Prostate gland (tissue), 2 donors: ENCODE results near the gene WDR86. TPM values are rescaled to one million over a fixed set of nuclear protein-coding genes. Genes with fewer than 3 reads are reported as not detected.

Experiments
- DNase-seq: peaks from one replicate; pipeline ENCODE4 v3.0.0-alpha.2; 2019; ENCODE audit warnings: low spot score
- H3K27ac ChIP-seq, 2 donors: fragments of 200-600 bp; sonication (generic); 2 replicates each; pipeline ENCODE4 v1.5.1; 2017 to 2019
- H3K27me3 ChIP-seq: fragments of 200-600 bp; sonication (generic); replicated peaks from 2 replicates; pipeline ENCODE4 v1.5.1; 2019; ENCODE audit not compliant: insufficient read depth
- H3K36me3 ChIP-seq, 2 donors: fragments of 200-600 bp; sonication (generic); 1 replicate in 1 of 2; 2 replicates in 1 of 2; pipeline versions ENCODE4 v1.5.1 to v1.8.1; 2017 to 2019
- H3K4me1 ChIP-seq: fragments of 200-600 bp; sonication (generic); replicated peaks from 2 replicates; pipeline ENCODE4 v1.5.1; 2019
- H3K4me3 ChIP-seq, 2 donors: fragments of 200-600 bp; sonication (generic); 2 replicates each; pipeline ENCODE4 v1.5.1; 2017 to 2019
- H3K9me3 ChIP-seq: fragments of 200-600 bp; sonication (generic); 2 replicates; pipeline ENCODE4 v1.5.1; 2017
- POLR2A ChIP-seq: fragments of 450-650 bp; IDR thresholded peaks from one replicate; pipeline ENCODE4 v1.6.1; 2016; ENCODE audit warnings: antibody characterized with exemption, mild to moderate bottlenecking
- POLR2AphosphoS5 ChIP-seq: sonication (generic); formaldehyde crosslinking; IDR thresholded peaks from one replicate; pipeline ENCODE4 v1.6.1; 2017; ENCODE audit warnings: antibody characterized with exemption
- WGBS: methylation state at CpG from one replicate; pipeline ENCODE4 v1.1.5; 2018; 5-methylcytosine and 5-hydroxymethylcytosine counted together
- intact Hi-C: fragments of 100-400 bp; cut with DNase I; formaldehyde crosslinking; loops from one replicate; pipeline ENCODE4 v1.14.2; 2022
- total RNA-seq, 2 donors: library from RNA; depleted of rRNA; stranded (reverse); fragments of >200 nt; gene quantifications; one replicate each; pipeline ENCODE4 v1.1.0, GENCODE V29; 2016
- TF ChIP-seq, protein P1 (sequence below), 4 experiments: fragments of 200-600 bp in 2 of 4; fragments of 450-650 bp in 2 of 4; sonication (generic) in 2 of 4; IDR thresholded peaks; 1 replicate in 3 of 4; 2 replicates in 1 of 4; pipeline ENCODE4 v1.5.1; 2016 to 2019; ENCODE audit warnings: antibody characterized with exemption in 4 of 4, mild to moderate bottlenecking in 2 of 4, moderate library complexity in 2 of 4

Gene WDR86
- total RNA-seq, 2 donors from 2014 or later = 3.6 to 12.8 TPM

DNA sequence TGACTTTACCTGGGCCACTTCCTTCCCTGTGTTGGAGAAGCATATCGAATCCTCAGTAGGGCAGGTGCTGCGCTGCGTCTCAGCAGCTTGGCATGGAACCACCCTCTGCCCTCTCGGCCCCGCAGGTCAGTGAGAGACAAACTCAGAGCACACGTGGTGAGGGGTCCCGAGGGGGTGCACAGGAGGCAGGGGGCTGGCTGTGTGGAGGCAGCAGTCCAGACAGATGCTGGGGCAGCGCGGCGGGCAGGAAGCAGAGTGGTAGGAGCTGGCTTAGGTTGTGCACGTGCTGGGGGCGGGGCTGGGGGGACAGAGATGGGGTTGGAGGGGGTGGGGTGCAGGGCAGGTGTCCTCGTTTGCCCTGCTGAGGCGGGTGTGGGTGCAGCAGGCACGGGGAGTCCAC, 35.1 kb downstream of the WDR86 start:
- no peaks in the 10 kb centered on the region for H3K4me1 ChIP-seq
- intact Hi-C loops = no loop called here
- DNase-seq = no peak
- no peak overlapping the region for H3K27ac ChIP-seq
- H3K27me3 ChIP-seq = no peaks in the 10 kb centered on the region
- 84% methylated on average over 15 of the region's 15 CpGs for WGBS
- H3K36me3 ChIP-seq = peaks cover 0 to 21% of the 10 kb centered on the region in 2 donors
- no peaks in the 10 kb centered on the region for H3K9me3 ChIP-seq
- no peak overlapping the region for H3K4me3 ChIP-seq
- TF ChIP-seq POLR2AphosphoS5 = no peak

DNA sequence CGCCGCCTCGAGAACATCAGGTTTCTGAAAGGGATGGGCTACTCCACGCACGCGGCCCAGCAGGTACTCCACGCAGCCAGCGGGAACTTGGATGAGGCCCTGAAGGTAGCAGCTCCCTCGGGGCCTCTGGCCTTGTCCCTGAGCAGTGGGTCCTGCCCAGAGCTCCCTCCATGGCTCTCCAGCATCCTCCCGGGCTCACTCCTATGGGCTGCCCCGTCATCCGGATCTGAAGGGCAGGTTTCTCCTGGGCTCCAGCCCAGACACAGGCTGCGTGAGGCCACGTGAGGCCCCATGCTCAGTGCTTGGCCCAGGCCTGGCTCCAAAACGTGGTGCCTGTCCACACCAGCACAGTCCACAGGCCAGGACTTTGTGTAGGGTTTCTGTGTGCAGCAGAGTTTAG, 35.7 kb downstream of the WDR86 start:
- Histone ChIP-seq H3K27me3 (no peaks in the 10 kb centered on the region), H3K9me3 (no peaks in the 10 kb centered on the region), H3K36me3 (peaks cover 0 to 21% of the 10 kb centered on the region in 2 donors), H3K4me1 (no peaks in the 10 kb centered on the region), H3K4me3 (no peak overlapping the region), H3K27ac (no peak overlapping the region)
- no peak for DNase-seq
- TF ChIP-seq POLR2AphosphoS5 (no peak), POLR2A (no peak)
- TF ChIP-seq, protein P1, sequence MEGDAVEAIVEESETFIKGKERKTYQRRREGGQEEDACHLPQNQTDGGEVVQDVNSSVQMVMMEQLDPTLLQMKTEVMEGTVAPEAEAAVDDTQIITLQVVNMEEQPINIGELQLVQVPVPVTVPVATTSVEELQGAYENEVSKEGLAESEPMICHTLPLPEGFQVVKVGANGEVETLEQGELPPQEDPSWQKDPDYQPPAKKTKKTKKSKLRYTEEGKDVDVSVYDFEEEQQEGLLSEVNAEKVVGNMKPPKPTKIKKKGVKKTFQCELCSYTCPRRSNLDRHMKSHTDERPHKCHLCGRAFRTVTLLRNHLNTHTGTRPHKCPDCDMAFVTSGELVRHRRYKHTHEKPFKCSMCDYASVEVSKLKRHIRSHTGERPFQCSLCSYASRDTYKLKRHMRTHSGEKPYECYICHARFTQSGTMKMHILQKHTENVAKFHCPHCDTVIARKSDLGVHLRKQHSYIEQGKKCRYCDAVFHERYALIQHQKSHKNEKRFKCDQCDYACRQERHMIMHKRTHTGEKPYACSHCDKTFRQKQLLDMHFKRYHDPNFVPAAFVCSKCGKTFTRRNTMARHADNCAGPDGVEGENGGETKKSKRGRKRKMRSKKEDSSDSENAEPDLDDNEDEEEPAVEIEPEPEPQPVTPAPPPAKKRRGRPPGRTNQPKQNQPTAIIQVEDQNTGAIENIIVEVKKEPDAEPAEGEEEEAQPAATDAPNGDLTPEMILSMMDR (IDR thresholded peaks at IDR 0.05) = no peak
- WGBS = 83% methylated on average over 15 of the region's 15 CpGs
- intact Hi-C loops = no loop called here

DNA sequence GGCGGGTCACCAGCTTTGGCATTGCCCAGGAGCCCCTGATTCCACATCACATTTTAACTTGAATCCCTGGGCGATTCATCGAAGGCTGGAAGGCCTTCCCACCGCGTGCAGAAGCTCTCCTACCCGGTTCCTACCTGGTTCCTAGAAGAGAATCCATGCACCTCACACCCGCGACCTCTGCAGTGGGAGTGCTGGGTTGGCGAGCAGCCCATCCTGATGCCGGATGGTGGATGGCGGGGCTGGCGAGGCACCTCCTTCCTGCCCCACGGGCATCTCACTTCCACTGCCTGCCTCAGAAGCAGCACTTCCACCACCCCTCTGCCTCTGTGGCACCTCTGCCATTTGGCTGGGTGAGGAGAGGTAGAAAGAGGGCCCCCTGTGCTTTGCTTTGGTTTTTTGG, 36.2 kb downstream of the WDR86 start:
- Histone ChIP-seq H3K36me3 (peaks cover 0 to 21% of the 10 kb centered on the region in 2 donors), H3K4me1 (no peaks in the 10 kb centered on the region), H3K4me3 (no peak overlapping the region), H3K27ac (no peak overlapping the region), H3K27me3 (no peaks in the 10 kb centered on the region), H3K9me3 (no peaks in the 10 kb centered on the region)
- intact Hi-C loops = no loop called here
- TF ChIP-seq, protein P1 (IDR thresholded peaks at IDR 0.05) = no peak
- TF ChIP-seq POLR2AphosphoS5 = no peak
- no peak for TF ChIP-seq POLR2A
- 72% methylated on average over 13 of the region's 13 CpGs for WGBS
- DNase-seq = no peak

DNA sequence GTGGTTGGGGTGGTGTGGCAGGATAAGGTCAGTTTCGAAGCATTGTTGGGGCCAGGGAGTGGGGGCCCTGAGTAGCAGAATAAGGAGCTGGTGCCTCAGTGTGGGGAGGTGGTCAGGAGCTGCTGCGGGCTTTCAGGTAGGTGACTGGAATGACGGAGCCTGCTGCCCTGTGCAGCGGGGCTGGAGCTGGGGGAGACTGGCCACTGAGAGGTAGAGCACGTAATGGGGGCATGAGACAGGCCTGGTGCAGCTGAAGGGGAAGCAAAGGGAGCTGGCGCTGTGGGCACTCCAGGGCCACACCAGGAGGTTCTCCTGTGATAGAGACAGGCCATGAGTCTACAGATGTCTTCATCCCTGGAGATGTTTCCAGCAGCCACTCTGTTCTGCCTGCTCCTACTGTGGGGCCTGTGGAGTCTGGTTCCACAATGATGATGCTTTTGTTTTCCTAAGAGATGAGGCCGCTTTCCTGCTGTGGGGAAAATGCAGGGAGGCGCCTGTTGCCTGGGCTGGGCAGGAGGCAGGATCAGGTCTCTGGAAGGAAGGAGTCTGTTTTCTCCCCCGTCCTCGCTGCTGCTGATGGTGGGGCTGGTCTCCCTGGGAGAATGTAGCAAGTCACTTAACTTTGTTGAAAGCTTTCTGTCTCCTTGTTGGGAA, 37.1 kb downstream of the WDR86 start:
- TF ChIP-seq POLR2A (no peak), POLR2AphosphoS5 (no peak)
- TF ChIP-seq, protein P1 (IDR thresholded peaks at IDR 0.05) = no peak
- Histone ChIP-seq H3K4me1 (no peaks in the 10 kb centered on the region), H3K4me3 (no peak overlapping the region), H3K36me3 (peaks cover 0 to 21% of the 10 kb centered on the region in 2 donors), H3K9me3 (no peaks in the 10 kb centered on the region), H3K27me3 (no peaks in the 10 kb centered on the region), H3K27ac (no peak overlapping the region)
- no peak for DNase-seq
- intact Hi-C loops = no loop called here
- 94% methylated on average over 10 of the region's 10 CpGs for WGBS

DNA sequence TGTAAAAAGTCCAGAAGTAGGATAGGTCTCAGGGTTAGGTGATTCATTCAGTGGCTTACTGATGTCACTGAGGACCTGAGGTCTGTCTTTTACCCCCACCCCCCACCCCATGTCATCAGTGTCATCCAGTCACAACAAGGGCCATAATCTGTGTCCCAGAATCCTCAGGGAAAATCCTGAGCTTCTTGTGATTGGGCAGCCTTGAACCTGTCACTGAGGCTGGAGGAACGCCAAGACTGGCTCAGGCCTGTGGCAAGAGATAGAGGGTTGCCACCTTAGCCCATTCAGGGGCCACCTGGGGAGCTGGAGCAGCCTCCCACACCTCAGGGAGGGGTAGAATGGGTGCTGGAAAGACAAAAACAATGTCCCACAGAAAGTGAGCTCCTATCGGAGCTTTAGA, 38.6 kb downstream of the WDR86 start:
- Histone ChIP-seq H3K27ac (no peak overlapping the region), H3K36me3 (peaks cover 0 to 14% of the 10 kb centered on the region in 2 donors), H3K27me3 (no peaks in the 10 kb centered on the region), H3K9me3 (no peaks in the 10 kb centered on the region), H3K4me1 (no peaks in the 10 kb centered on the region), H3K4me3 (no peak overlapping the region)
- DNase-seq = no peak
- TF ChIP-seq POLR2A (no peak), POLR2AphosphoS5 (no peak)
- TF ChIP-seq, protein P1 (IDR thresholded peaks at IDR 0.05) = no peak
- intact Hi-C loops = no loop called here
- 88% methylated on average over 2 of the region's 2 CpGs for WGBS
